ENCODE measurements around the gene UBE2E2. TPM values are rescaled to one million over a fixed set of nuclear protein-coding genes. Genes with fewer than 3 reads are reported as not detected.

Gene UBE2E2
- total and polyA plus RNA-seq, 4 donors = 21.5 to 87.5 (median 29.0) TPM

DNA sequence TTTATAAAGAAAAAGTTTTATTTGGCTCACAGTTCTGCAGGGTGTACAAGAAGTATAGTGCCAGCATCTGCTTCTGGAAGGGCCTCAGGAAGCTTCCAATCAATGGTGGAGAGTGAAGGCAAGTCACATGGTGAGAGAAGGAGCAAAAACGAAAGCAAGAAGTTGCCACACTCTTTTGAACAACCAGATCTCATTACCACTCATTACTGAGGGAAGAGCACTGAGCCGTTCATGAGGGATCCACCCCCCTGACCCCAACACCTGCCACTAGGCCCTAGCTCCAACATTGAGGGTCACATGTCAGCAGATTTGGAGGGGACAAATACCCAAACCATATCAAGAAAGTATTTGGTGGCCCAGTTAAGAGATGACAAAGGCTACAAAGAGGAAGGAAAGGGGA lies 363.4 kb downstream of the UBE2E2 start:
- TF ChIP-seq, protein P1, sequence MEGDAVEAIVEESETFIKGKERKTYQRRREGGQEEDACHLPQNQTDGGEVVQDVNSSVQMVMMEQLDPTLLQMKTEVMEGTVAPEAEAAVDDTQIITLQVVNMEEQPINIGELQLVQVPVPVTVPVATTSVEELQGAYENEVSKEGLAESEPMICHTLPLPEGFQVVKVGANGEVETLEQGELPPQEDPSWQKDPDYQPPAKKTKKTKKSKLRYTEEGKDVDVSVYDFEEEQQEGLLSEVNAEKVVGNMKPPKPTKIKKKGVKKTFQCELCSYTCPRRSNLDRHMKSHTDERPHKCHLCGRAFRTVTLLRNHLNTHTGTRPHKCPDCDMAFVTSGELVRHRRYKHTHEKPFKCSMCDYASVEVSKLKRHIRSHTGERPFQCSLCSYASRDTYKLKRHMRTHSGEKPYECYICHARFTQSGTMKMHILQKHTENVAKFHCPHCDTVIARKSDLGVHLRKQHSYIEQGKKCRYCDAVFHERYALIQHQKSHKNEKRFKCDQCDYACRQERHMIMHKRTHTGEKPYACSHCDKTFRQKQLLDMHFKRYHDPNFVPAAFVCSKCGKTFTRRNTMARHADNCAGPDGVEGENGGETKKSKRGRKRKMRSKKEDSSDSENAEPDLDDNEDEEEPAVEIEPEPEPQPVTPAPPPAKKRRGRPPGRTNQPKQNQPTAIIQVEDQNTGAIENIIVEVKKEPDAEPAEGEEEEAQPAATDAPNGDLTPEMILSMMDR (IDR thresholded peaks at IDR 0.05; ENCODE audit: control extremely low read depth, extremely low read depth) = no peak
- H3K4me1 ChIP-seq (ENCODE audit: control insufficient read depth in 5 of 5, insufficient read depth in 5 of 5, low read length in 5 of 5) = peaks cover 0 to 14% (median 0%) of the 10 kb centered on the region in 5 donors
- no peak overlapping the region for H3K9ac ChIP-seq (ENCODE audit: insufficient read depth in 1 of 2, low read length in 2 of 2)
- no peak overlapping the region for H3K4me3 ChIP-seq
- H3K27me3 ChIP-seq (ENCODE audit: control insufficient read depth in 3 of 3, insufficient read depth in 3 of 3, low read length in 2 of 3) = no peaks in the 10 kb centered on the region
- no peak overlapping the region for H3K27ac ChIP-seq (ENCODE audit: low read depth in 1 of 2, low read length in 1 of 2)
- DNase-seq = no peak
- 81 to 90% methylated on average over 2 of the region's 2 CpGs for WGBS, 2 donors
- no peaks in the 10 kb centered on the region for H3K9me3 ChIP-seq (ENCODE audit: control insufficient read depth in 4 of 4, insufficient read depth in 3 of 4, low read length in 3 of 4)
- no peak for ATAC-seq (ENCODE audit: insufficient read depth, low FRiP score)
- no peaks in the 10 kb centered on the region for H3K36me3 ChIP-seq (ENCODE audit: control insufficient read depth in 4 of 4, insufficient read depth in 4 of 4, low read length in 4 of 4)

DNA sequence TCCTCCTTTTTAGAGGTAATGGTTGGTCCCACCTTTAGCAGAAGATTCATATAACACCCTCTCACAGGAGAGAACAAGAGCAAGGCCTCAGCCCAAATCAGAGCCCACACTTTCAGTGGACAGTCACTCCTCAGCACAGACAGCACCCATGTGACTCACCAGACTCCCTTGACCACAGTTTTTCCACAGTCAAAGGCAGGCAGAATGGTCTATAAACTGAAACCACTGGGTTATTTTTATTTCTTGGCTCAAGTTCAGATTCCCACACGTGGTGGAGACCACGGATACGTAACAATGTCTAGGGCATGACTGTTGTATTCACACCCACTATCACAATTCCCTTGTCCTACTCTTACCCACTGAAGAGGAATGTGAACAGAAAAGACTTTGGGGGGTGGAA lies 364.8 kb downstream of the UBE2E2 start:
- WGBS, 2 donors = 15 to 34% methylated on average over 3 of the region's 3 CpGs
- Histone ChIP-seq H3K4me3 (no peak overlapping the region), H3K4me1 (ENCODE audit: control insufficient read depth in 5 of 5, insufficient read depth in 5 of 5, low read length in 5 of 5) (peaks cover 0 to 14% (median 0%) of the 10 kb centered on the region in 5 donors), H3K27me3 (ENCODE audit: control insufficient read depth in 3 of 3, insufficient read depth in 3 of 3, low read length in 2 of 3) (no peaks in the 10 kb centered on the region), H3K36me3 (ENCODE audit: control insufficient read depth in 4 of 4, insufficient read depth in 4 of 4, low read length in 4 of 4) (no peaks in the 10 kb centered on the region), H3K9me3 (ENCODE audit: control insufficient read depth in 4 of 4, insufficient read depth in 3 of 4, low read length in 3 of 4) (no peaks in the 10 kb centered on the region), H3K9ac (ENCODE audit: insufficient read depth in 1 of 2, low read length in 2 of 2) (no peak overlapping the region), H3K27ac (ENCODE audit: low read depth in 1 of 2, low read length in 1 of 2) (peak overlapping the region in 1 of 2 donors; percentile 21)
- DNase-seq = peak in 1 of 3 donors; percentile 26
- ATAC-seq (ENCODE audit: insufficient read depth, low FRiP score) = no peak
- TF ChIP-seq, protein P1 (IDR thresholded peaks at IDR 0.05; ENCODE audit: control extremely low read depth, extremely low read depth) = no peak

DNA sequence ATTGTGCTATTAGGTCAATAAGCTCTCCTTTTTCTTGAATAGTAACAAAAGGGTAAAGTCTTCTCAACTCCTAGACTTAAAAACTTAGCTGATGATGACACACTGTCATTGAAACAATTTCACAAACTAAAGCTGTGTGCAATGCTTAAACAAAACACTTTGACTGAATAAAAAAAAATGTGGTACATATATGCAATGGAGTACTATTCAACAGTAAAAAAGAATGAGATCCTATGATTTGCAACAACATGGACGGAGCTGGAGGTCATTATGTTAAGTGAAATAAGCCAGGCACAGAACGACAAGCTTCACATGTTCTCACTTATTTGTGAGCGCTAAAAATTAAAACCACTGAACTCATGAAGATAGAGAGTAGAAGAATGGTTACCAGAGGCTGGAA lies 370.7 kb downstream of the UBE2E2 start:
- ATAC-seq (ENCODE audit: insufficient read depth, low FRiP score) (no peak), DNase-seq (no peak)
- 95% methylated on average over 3 of the region's 3 CpGs for WGBS, 2 donors
- TF ChIP-seq, protein P1 (IDR thresholded peaks at IDR 0.05; ENCODE audit: control extremely low read depth, extremely low read depth) = no peak
- H3K27ac ChIP-seq (ENCODE audit: low read depth in 1 of 2, low read length in 1 of 2) = no peak overlapping the region
- peaks cover 0 to 5% (median 0%) of the 10 kb centered on the region in 4 donors for H3K9me3 ChIP-seq (ENCODE audit: control insufficient read depth in 4 of 4, insufficient read depth in 3 of 4, low read length in 3 of 4)
- H3K27me3 ChIP-seq (ENCODE audit: control insufficient read depth in 3 of 3, insufficient read depth in 3 of 3, low read length in 2 of 3) = no peaks in the 10 kb centered on the region
- H3K9ac ChIP-seq (ENCODE audit: insufficient read depth in 1 of 2, low read length in 2 of 2) = no peak overlapping the region
- H3K4me3 ChIP-seq = no peak overlapping the region
- no peaks in the 10 kb centered on the region for H3K4me1 ChIP-seq (ENCODE audit: control insufficient read depth in 5 of 5, insufficient read depth in 5 of 5, low read length in 5 of 5)
- H3K36me3 ChIP-seq (ENCODE audit: control insufficient read depth in 4 of 4, insufficient read depth in 4 of 4, low read length in 4 of 4) = no peaks in the 10 kb centered on the region

DNA sequence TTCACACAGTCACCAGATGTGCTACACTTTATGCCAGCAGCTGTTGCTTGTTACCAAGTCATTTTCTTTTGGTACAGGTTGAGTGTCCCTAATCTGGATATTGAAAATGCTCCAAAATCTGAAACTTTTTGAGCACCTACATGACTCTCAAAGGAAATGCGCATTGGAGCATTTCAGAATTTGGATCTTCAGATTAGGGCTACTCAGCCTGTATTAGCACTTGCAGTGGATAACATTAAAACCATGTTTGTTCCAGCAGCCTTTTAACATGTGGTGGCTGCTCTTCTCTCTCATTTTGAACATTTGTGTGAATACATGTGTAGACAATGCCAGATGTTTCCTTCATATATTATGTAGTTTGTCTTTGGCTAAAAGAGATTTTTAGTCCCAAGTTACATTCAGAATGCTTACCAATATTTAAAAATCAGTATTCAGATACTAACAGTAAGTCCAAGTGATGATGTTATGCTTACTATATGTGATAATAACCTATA lies 371.7 kb downstream of the UBE2E2 start:
- no peak overlapping the region for H3K9ac ChIP-seq (ENCODE audit: insufficient read depth in 1 of 2, low read length in 2 of 2)
- ATAC-seq (ENCODE audit: insufficient read depth, low FRiP score) = no peak
- H3K4me3 ChIP-seq = no peak overlapping the region
- no peaks in the 10 kb centered on the region for H3K4me1 ChIP-seq (ENCODE audit: control insufficient read depth in 5 of 5, insufficient read depth in 5 of 5, low read length in 5 of 5)
- 99 to 100% methylated on average over 1 of the region's 1 CpG for WGBS, 2 donors
- no peaks in the 10 kb centered on the region for H3K27me3 ChIP-seq (ENCODE audit: control insufficient read depth in 3 of 3, insufficient read depth in 3 of 3, low read length in 2 of 3)
- no peak overlapping the region for H3K27ac ChIP-seq (ENCODE audit: low read depth in 1 of 2, low read length in 1 of 2)
- TF ChIP-seq, protein P1 (IDR thresholded peaks at IDR 0.05; ENCODE audit: control extremely low read depth, extremely low read depth) = no peak
- no peaks in the 10 kb centered on the region for H3K36me3 ChIP-seq (ENCODE audit: control insufficient read depth in 4 of 4, insufficient read depth in 4 of 4, low read length in 4 of 4)
- DNase-seq = no peak
- peaks cover 0 to 5% (median 0%) of the 10 kb centered on the region in 4 donors for H3K9me3 ChIP-seq (ENCODE audit: control insufficient read depth in 4 of 4, insufficient read depth in 3 of 4, low read length in 3 of 4)

Data from lung (tissue), 12 donors.